ENCODE data around the gene GEMIN4.

GEMIN4 gene

GRCh38 chr17:696369-696768, 55.7 kb downstream of the GEMIN4 start:
- Mint-ChIP-seq H3K9me3 (no peaks in the 10 kb centered on the region), H3K4me3 (peak overlapping the region in 1 of 3 experiments; percentile 15), H3K27me3 (ENCODE audit: low read depth) (no peaks in the 10 kb centered on the region), H3K27ac (peak overlapping the region; percentile 80 to 87 (median 87)), H3K4me1 (peaks cover 40% of the 10 kb centered on the region), H3K36me3 (ENCODE audit: low read depth) (peaks cover 51% of the 10 kb centered on the region)
- TF ChIP-seq CTCF (IDR thresholded peaks at IDR 0.05; ENCODE audit: unreplicated experiment in 3 of 3): no peak
